KMS-11 (cell line): ENCODE data around the gene FPR1.

Experiments
- H2AFZ ChIP-seq: fragments of 200-600 bp; sonication (generic); 2 replicates; pipeline ENCODE4 v1.6.1; 2016; ENCODE audit warnings: antibody characterized with exemption, mixed run types, low read depth
- H3K27ac ChIP-seq: fragments of 200-600 bp; sonication (generic); 2 replicates; pipeline ENCODE4 v1.6.1; 2016; ENCODE audit warnings: mild to moderate bottlenecking, mixed run types
- H3K27me3 ChIP-seq: fragments of 200-600 bp; sonication (generic); 2 replicates; pipeline ENCODE4 v1.6.1; 2017; ENCODE audit warnings: mild to moderate bottlenecking, low read depth, mixed run types, moderate library complexity; ENCODE audit not compliant: insufficient read depth
- H3K36me3 ChIP-seq: fragments of 200-600 bp; sonication (generic); 2 replicates; pipeline ENCODE4 v1.6.1; 2017; ENCODE audit warnings: mild to moderate bottlenecking, mixed run types; ENCODE audit not compliant: insufficient read depth
- H3K4me1 ChIP-seq: fragments of 200-600 bp; sonication (generic); 2 replicates; pipeline ENCODE4 v1.6.1; 2016; ENCODE audit warnings: mild to moderate bottlenecking, low read depth, mixed run types; ENCODE audit not compliant: poor library complexity, severe bottlenecking
- H3K4me2 ChIP-seq: fragments of 200-600 bp; sonication (generic); 2 replicates; pipeline ENCODE4 v1.7.0; 2016; ENCODE audit warnings: mild to moderate bottlenecking, mixed run types
- H3K4me3 ChIP-seq: fragments of 200-600 bp; sonication (generic); IDR thresholded peaks from 2 replicates; pipeline ENCODE4 v1.6.1; 2017; ENCODE audit warnings: low read depth, low read length, mixed read lengths; ENCODE audit not compliant: insufficient read depth
- H3K79me2 ChIP-seq: fragments of 200-600 bp; sonication (generic); 2 replicates; pipeline ENCODE4 v1.6.1; 2016; ENCODE audit warnings: low read depth, mixed run types; ENCODE audit not compliant: insufficient read depth
- H3K9ac ChIP-seq: fragments of 200-600 bp; sonication (generic); 2 replicates; pipeline ENCODE4 v1.6.1; 2016; ENCODE audit warnings: mild to moderate bottlenecking, mixed run types
- H4K20me1 ChIP-seq: fragments of 200-600 bp; sonication (generic); 2 replicates; pipeline ENCODE4 v1.6.1; 2016; ENCODE audit warnings: mild to moderate bottlenecking, mixed run types; ENCODE audit not compliant: insufficient read depth
- TF ChIP-seq, protein P1 (sequence below): fragments of 200-600 bp; sonication (generic); conservative IDR thresholded peaks from 2 replicates; pipeline ENCODE4 v1.6.1; 2017; ENCODE audit warnings: low read depth, mild to moderate bottlenecking, antibody characterized with exemption, low read length, moderate library complexity, mixed read lengths

FPR1 gene

DNA sequence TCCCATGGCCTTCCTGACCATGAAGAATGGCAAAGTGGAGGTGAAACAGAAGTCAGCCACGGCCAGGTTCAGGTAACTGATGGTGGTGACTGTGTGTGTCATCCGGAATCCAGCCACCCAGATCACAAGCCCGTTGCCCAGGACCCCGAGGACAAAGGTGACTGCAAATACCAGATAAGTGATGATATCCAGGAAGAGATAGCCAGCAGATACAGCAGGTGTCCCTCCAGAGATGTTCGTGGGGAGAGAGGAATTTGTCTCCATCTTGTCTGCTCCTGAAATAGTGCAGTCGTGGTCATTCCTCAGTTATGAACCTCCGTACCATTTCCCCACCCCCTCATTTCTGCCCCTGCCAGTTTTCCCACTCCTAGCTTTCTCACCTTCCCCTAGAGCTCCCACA lies 4.9 kb downstream of the FPR1 start:
- no peak overlapping the region for H2AFZ ChIP-seq
- H3K9ac ChIP-seq, result no peak overlapping the region
- H3K27me3 ChIP-seq, result no peaks in the 10 kb centered on the region
- H3K4me1 ChIP-seq, result no peaks in the 10 kb centered on the region
- no peak overlapping the region for H3K4me2 ChIP-seq
- no peak overlapping the region for H3K27ac ChIP-seq
- no peak overlapping the region for H3K4me3 ChIP-seq
- no peaks in the 10 kb centered on the region for H4K20me1 ChIP-seq
- H3K36me3 ChIP-seq, result no peaks in the 10 kb centered on the region
- TF ChIP-seq, protein P1, sequence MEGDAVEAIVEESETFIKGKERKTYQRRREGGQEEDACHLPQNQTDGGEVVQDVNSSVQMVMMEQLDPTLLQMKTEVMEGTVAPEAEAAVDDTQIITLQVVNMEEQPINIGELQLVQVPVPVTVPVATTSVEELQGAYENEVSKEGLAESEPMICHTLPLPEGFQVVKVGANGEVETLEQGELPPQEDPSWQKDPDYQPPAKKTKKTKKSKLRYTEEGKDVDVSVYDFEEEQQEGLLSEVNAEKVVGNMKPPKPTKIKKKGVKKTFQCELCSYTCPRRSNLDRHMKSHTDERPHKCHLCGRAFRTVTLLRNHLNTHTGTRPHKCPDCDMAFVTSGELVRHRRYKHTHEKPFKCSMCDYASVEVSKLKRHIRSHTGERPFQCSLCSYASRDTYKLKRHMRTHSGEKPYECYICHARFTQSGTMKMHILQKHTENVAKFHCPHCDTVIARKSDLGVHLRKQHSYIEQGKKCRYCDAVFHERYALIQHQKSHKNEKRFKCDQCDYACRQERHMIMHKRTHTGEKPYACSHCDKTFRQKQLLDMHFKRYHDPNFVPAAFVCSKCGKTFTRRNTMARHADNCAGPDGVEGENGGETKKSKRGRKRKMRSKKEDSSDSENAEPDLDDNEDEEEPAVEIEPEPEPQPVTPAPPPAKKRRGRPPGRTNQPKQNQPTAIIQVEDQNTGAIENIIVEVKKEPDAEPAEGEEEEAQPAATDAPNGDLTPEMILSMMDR, result no peak
- H3K79me2 ChIP-seq, result no peaks in the 10 kb centered on the region

DNA sequence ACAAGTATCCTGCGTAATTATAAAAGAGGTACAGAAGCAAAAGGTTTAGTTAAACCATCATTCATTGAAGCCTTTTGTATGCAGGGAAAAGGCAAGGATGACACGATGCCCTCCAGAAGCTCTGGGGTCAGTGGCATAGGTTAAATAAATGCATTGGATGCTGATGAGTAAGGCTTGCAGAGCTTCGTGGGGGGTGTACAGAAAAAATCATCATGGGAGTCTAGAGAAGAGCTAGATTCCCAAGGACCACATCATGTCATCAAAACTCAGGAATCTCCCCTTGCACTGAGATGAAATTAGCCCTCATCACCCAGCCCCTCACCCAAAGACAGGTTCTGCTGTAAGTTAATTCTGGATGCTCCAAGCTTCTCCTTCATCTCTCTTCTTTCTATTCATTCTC lies 8.3 kb downstream of the FPR1 start:
- no peaks in the 10 kb centered on the region for H3K27me3 ChIP-seq
- no peak overlapping the region for H2AFZ ChIP-seq
- no peaks in the 10 kb centered on the region for H3K79me2 ChIP-seq
- no peak overlapping the region for H3K4me2 ChIP-seq
- H3K4me3 ChIP-seq, result no peak overlapping the region
- no peak overlapping the region for H3K27ac ChIP-seq
- H4K20me1 ChIP-seq, result no peaks in the 10 kb centered on the region
- H3K4me1 ChIP-seq, result no peaks in the 10 kb centered on the region
- TF ChIP-seq, protein P1, result no peak
- no peaks in the 10 kb centered on the region for H3K36me3 ChIP-seq
- no peak overlapping the region for H3K9ac ChIP-seq

DNA sequence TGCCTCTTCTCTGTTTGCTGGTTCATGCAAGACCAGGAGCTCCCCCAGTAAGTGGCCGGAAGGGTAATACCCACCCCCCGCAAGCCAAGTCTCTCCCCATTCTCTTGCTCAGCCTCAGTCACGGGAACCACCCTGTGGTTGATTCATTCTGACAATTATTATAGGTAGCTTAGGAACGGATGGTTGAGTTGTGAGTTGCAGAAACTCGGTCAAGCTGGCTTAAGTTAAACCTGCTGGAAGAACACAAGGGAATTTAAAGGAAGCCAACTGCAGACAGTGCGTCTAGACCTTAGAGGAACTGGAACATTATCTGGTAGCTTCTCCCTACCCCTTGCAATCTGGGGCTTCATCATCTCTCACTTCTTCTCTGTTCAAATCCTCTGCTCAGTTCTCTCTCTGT lies 8.9 kb downstream of the FPR1 start:
- no peak overlapping the region for H3K4me3 ChIP-seq
- no peak overlapping the region for H2AFZ ChIP-seq
- H3K4me2 ChIP-seq, result no peak overlapping the region
- no peak overlapping the region for H3K27ac ChIP-seq
- no peaks in the 10 kb centered on the region for H4K20me1 ChIP-seq
- no peaks in the 10 kb centered on the region for H3K79me2 ChIP-seq
- H3K36me3 ChIP-seq, result no peaks in the 10 kb centered on the region
- no peak overlapping the region for H3K9ac ChIP-seq
- no peaks in the 10 kb centered on the region for H3K27me3 ChIP-seq
- TF ChIP-seq, protein P1, result no peak
- no peaks in the 10 kb centered on the region for H3K4me1 ChIP-seq

DNA sequence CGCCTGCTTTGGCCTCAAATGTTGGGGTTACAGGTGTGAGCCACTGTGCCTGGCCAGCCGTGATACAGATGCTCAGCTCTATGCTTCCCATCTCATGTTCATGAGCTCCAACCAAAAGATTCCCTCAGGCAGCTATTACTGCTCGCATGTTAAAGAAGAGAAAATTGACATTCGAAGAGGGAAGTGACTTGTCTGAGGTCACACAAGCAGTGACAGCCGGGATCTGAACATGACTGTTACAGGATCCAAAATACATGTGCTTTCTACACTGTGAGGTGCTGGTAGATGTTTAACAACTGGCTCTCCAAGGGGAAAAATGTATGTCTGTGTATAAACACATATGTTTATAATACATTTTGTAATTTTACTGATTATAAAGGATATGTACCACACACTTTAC lies 11.3 kb downstream of the FPR1 start:
- H3K79me2 ChIP-seq, result no peaks in the 10 kb centered on the region
- H3K4me3 ChIP-seq, result no peak overlapping the region
- no peak overlapping the region for H3K27ac ChIP-seq
- no peaks in the 10 kb centered on the region for H3K36me3 ChIP-seq
- H3K27me3 ChIP-seq, result no peaks in the 10 kb centered on the region
- H3K9ac ChIP-seq, result no peak overlapping the region
- H2AFZ ChIP-seq, result no peak overlapping the region
- no peaks in the 10 kb centered on the region for H4K20me1 ChIP-seq
- H3K4me2 ChIP-seq, result no peak overlapping the region
- no peaks in the 10 kb centered on the region for H3K4me1 ChIP-seq
- TF ChIP-seq, protein P1, result no peak
